GM23338 (cell line): ENCODE data around the gene KIAA1586. TPM values are rescaled to one million over a fixed set of nuclear protein-coding genes. Genes with fewer than 3 reads are reported as not detected.

Experiments used
- ATAC-seq: fragments of 200-7000 bp; cut with Tn5 transposase; 3 replicates; pipeline ENCODE4 v1.9.1; 2020
- DNase-seq: peaks from one replicate; pipeline ENCODE4 v3.0.0-alpha.2; 2015; ENCODE audit warnings: low spot score
- H2AFZ ChIP-seq: fragments of 200-600 bp; sonication (generic); 2 replicates; pipeline ENCODE4 v1.8.0; 2016; ENCODE audit warnings: antibody characterized with exemption, mild to moderate bottlenecking, moderate library complexity
- H3F3A ChIP-seq: fragments of 200-600 bp; sonication (generic); replicated peaks from 2 replicates; pipeline ENCODE4 v1.8.0; 2017; ENCODE audit warnings: antibody characterized with exemption, mixed run types, low read depth
- H3K27ac ChIP-seq: fragments of 200-600 bp; sonication (generic); 2 replicates; pipeline ENCODE4 v1.6.1; 2016; ENCODE audit warnings: low read depth
- H3K27me3 ChIP-seq: fragments of 200-600 bp; sonication (generic); 2 replicates; pipeline ENCODE4 v1.8.0; 2016; ENCODE audit warnings: mild to moderate bottlenecking, mixed run types, moderate library complexity; ENCODE audit not compliant: insufficient read depth
- H3K36me3 ChIP-seq: fragments of 200-600 bp; sonication (generic); 2 replicates; pipeline ENCODE4 v1.8.0; 2016; ENCODE audit warnings: mild to moderate bottlenecking; ENCODE audit not compliant: insufficient read depth
- H3K4me1 ChIP-seq: fragments of 200-600 bp; sonication (generic); 2 replicates; pipeline ENCODE4 v1.8.0; 2016; ENCODE audit warnings: mild to moderate bottlenecking, moderate library complexity; ENCODE audit not compliant: insufficient read depth
- H3K4me2 ChIP-seq: fragments of 200-600 bp; sonication (generic); 2 replicates; pipeline ENCODE4 v1.7.1; 2017; ENCODE audit warnings: mixed run types
- H3K4me3 ChIP-seq: fragments of 200-600 bp; sonication (generic); 2 replicates; pipeline ENCODE4 v1.6.1; 2016; ENCODE audit warnings: mixed run types
- H3K79me2 ChIP-seq: fragments of 200-600 bp; sonication (generic); replicated peaks from 2 replicates; pipeline ENCODE4 v1.8.0; 2017; ENCODE audit warnings: mild to moderate bottlenecking; ENCODE audit not compliant: insufficient read depth
- H3K9me2 ChIP-seq: fragments of 200-600 bp; sonication (generic); 2 replicates; pipeline ENCODE4 v1.8.0; 2017; ENCODE audit not compliant: insufficient read depth
- H4K20me1 ChIP-seq: fragments of 200-600 bp; sonication (generic); replicated peaks from 2 replicates; pipeline ENCODE4 v1.8.0; 2017; ENCODE audit warnings: mild to moderate bottlenecking; ENCODE audit not compliant: insufficient read depth
- H3K27ac Mint-ChIP-seq: 2 replicates; pipeline ENCODE4 v1.8.0; 2020; ENCODE audit warnings: inconsistent platforms, mild to moderate bottlenecking, moderate library complexity, mixed read lengths
- H3K27me3 Mint-ChIP-seq: 3 replicates; pipeline ENCODE4 v1.8.0; 2022; ENCODE audit warnings: low read depth, mild to moderate bottlenecking, moderate library complexity, mixed read lengths, inconsistent platforms; ENCODE audit not compliant: insufficient read depth, poor library complexity
- H3K36me3 Mint-ChIP-seq: 3 replicates; pipeline ENCODE4 v1.8.0; 2021; ENCODE audit warnings: low read depth, mild to moderate bottlenecking, inconsistent platforms, moderate library complexity, mixed read lengths
- H3K4me1 Mint-ChIP-seq: 3 replicates; pipeline ENCODE4 v1.8.0; 2020; ENCODE audit warnings: mild to moderate bottlenecking, inconsistent platforms, mixed read lengths
- H3K4me3 Mint-ChIP-seq: 3 replicates; pipeline ENCODE4 v1.8.0; 2021; ENCODE audit warnings: moderate library complexity, mild to moderate bottlenecking, inconsistent platforms, mixed read lengths
- H3K9me3 Mint-ChIP-seq: 3 replicates; pipeline ENCODE4 v1.8.0; 2020; ENCODE audit warnings: moderate library complexity, mild to moderate bottlenecking, inconsistent platforms, mixed read lengths
- ETS1 ChIP-seq: IDR thresholded peaks from 2 replicates; pipeline ENCODE4 v1.6.1; 2016; ENCODE audit warnings: antibody characterized with exemption
- EZH2phosphoT487 ChIP-seq: fragments of 200-600 bp; sonication (generic); IDR thresholded peaks from one replicate; pipeline ENCODE4 v1.8.1; 2018; ENCODE audit warnings: antibody characterized with exemption; ENCODE audit not compliant: unreplicated experiment
- JUNB ChIP-seq: IDR thresholded peaks from one replicate; pipeline ENCODE4 v1.6.1; 2016; ENCODE audit warnings: antibody characterized with exemption; ENCODE audit not compliant: unreplicated experiment
- NANOG ChIP-seq: IDR thresholded peaks from 2 replicates; pipeline ENCODE4 v1.6.1; 2016; ENCODE audit warnings: antibody characterized with exemption, borderline replicate concordance
- POLR2AphosphoS5 ChIP-seq: IDR thresholded peaks from 2 replicates; pipeline ENCODE4 v1.6.1; 2016; ENCODE audit warnings: antibody characterized with exemption, low read depth
- REST ChIP-seq: IDR thresholded peaks from one replicate; pipeline ENCODE4 v1.6.1; 2018; ENCODE audit warnings: antibody characterized with exemption; ENCODE audit not compliant: unreplicated experiment
- ZNF114 ChIP-seq: fragments of 250-450 bp; sonication (Bioruptor Pico); IDR thresholded peaks from 2 replicates; pipeline ENCODE4 v1.5.0; 2020; ENCODE audit warnings: mild to moderate bottlenecking, moderate library complexity
- ZNF331 ChIP-seq: fragments of 250-450 bp; sonication (Bioruptor Pico); IDR thresholded peaks from 2 replicates; pipeline ENCODE4 v1.5.0; 2020; ENCODE audit warnings: low read depth, mild to moderate bottlenecking, moderate library complexity
- ZNF462 ChIP-seq: fragments of 250-450 bp; sonication (Bioruptor Pico); IDR thresholded peaks from 2 replicates; pipeline ENCODE4 v1.5.0; 2020; ENCODE audit warnings: mild to moderate bottlenecking, moderate library complexity
- polyA plus RNA-seq: library from polyadenylated mRNA; unstranded; fragments of >200 nt; fragmentation: Nextera tagmentation; extraction: Ambion mirVana; gene quantifications from 2 replicates; pipeline ENCODE4 v1.2.1, GENCODE V29; 2016
- total RNA-seq: library from RNA; depleted of rRNA; stranded (reverse); fragments of >200 nt; shearing (Covaris generic); gene quantifications from 2 replicates; pipeline ENCODE4 v1.2.3, GENCODE V29; 2014

The KIAA1586 gene
- total and polyA plus RNA-seq, 2 experiments from 2014 or later, result 24.0 to 37.7 TPM

- peaks cover 4% of the 10 kb centered on the region for H3K27me3 Mint-ChIP-seq
Measured at GRCh38 chr6:57068061-57068460, 21.6 kb downstream of the KIAA1586 start.

More at GRCh38 chr6:57068061-57068460, 21.6 kb downstream of the KIAA1586 start:
- H3K4me1 Mint-ChIP-seq, result peaks cover 26% of the 10 kb centered on the region
- DNase-seq (no peak), ATAC-seq (no peak)
- Histone ChIP-seq H3F3A (no peaks in the 10 kb centered on the region), H3K36me3 (no peaks in the 10 kb centered on the region), H2AFZ (no peak overlapping the region), H3K9me2 (no peaks in the 10 kb centered on the region), H3K4me2 (no peak overlapping the region), H4K20me1 (no peaks in the 10 kb centered on the region), H3K79me2 (no peaks in the 10 kb centered on the region), H3K4me1 (peaks cover 24% of the 10 kb centered on the region), H3K27ac (no peak overlapping the region), H3K27me3 (no peaks in the 10 kb centered on the region), H3K4me3 (no peak overlapping the region)
- no peak for TF ChIP-seq JUNB
- TF ChIP-seq EZH2phosphoT487, result no peak
- no peak for TF ChIP-seq ZNF114 (CRISPR knock-in tag)
- no peak for TF ChIP-seq POLR2AphosphoS5
- no peak for TF ChIP-seq ZNF331
- no peak for TF ChIP-seq REST
- TF ChIP-seq NANOG, result no peak
- TF ChIP-seq ETS1, result no peak
- no peak for TF ChIP-seq ZNF462
- H3K36me3 Mint-ChIP-seq, result peaks cover 7% of the 10 kb centered on the region; the same call in 2 of the 3 replicates
- peaks cover 3% of the 10 kb centered on the region; the same call in 1 of the 3 replicates for H3K9me3 Mint-ChIP-seq
- no peak overlapping the region for H3K4me3 Mint-ChIP-seq
- H3K27ac Mint-ChIP-seq, result no peak overlapping the region
